ENCODE results near the gene LRRC3B.

Gene LRRC3B

GRCh38 chr3:26622621-26623418, at the start of gene LRRC3B:
Gene LRRC3B, plus strand, starts transcription at chr3:26622772. Its CDS starts 86,901 bp downstream, at chr3:26709673.
- Mint-ChIP-seq H3K4me3 (peak within 1 kb of the TSS; percentile 88 to 92 (median 91)), H3K27ac (peak within 1 kb of the TSS; percentile 50 to 70 (median 66)), H3K4me1 (peaks cover 32% of the 10 kb centered on the region), H3K36me3 (ENCODE audit: low read depth) (no peaks in the 10 kb centered on the region), H3K27me3 (ENCODE audit: low read depth) (peaks cover 61% of the 10 kb centered on the region), H3K9me3 (no peaks in the 10 kb centered on the region)
- no peak for TF ChIP-seq CTCF (IDR thresholded peaks at IDR 0.05; ENCODE audit: unreplicated experiment in 3 of 3)

- Mint-ChIP-seq H3K36me3 (ENCODE audit: low read depth) (no peaks in the 10 kb centered on the region), H3K4me3 (no peak overlapping the region), H3K27ac (no peak overlapping the region), H3K4me1 (no peaks in the 10 kb centered on the region), H3K27me3 (ENCODE audit: low read depth) (no peaks in the 10 kb centered on the region), H3K9me3 (peaks cover 2% of the 10 kb centered on the region)
- TF ChIP-seq CTCF (IDR thresholded peaks at IDR 0.05; ENCODE audit: unreplicated experiment in 3 of 3): no peak
Observed at GRCh38 chr3:26574766-26575165, 47.8 kb upstream of the LRRC3B start.

GRCh38 chr3:26579116-26579515, 43.5 kb upstream of the LRRC3B start:
- no peak for TF ChIP-seq CTCF (IDR thresholded peaks at IDR 0.05; ENCODE audit: unreplicated experiment in 3 of 3)
- peaks cover 5% of the 10 kb centered on the region for H3K27me3 Mint-ChIP-seq (ENCODE audit: low read depth)
- no peaks in the 10 kb centered on the region for H3K36me3 Mint-ChIP-seq (ENCODE audit: low read depth)
- no peak overlapping the region for H3K4me3 Mint-ChIP-seq
- H3K4me1 Mint-ChIP-seq: no peaks in the 10 kb centered on the region
- H3K9me3 Mint-ChIP-seq: no peaks in the 10 kb centered on the region
- no peak overlapping the region for H3K27ac Mint-ChIP-seq

GRCh38 chr3:26587571-26587970, 35.0 kb upstream of the LRRC3B start:
- Mint-ChIP-seq H3K4me3 (no peak overlapping the region), H3K27me3 (ENCODE audit: low read depth) (peaks cover 3% of the 10 kb centered on the region), H3K4me1 (peaks cover 56% of the 10 kb centered on the region), H3K36me3 (ENCODE audit: low read depth) (no peaks in the 10 kb centered on the region), H3K9me3 (peaks cover 3% of the 10 kb centered on the region), H3K27ac (peak overlapping the region; percentile 2 to 78 (median 14))
- TF ChIP-seq CTCF (IDR thresholded peaks at IDR 0.05; ENCODE audit: unreplicated experiment in 3 of 3): no peak

GRCh38 chr3:26588931-26589330, 33.6 kb upstream of the LRRC3B start:
- H3K27me3 Mint-ChIP-seq (ENCODE audit: low read depth): peaks cover 7% of the 10 kb centered on the region
- H3K27ac Mint-ChIP-seq: peak overlapping the region; percentile 29 to 87 (median 78)
- peaks cover 69% of the 10 kb centered on the region for H3K4me1 Mint-ChIP-seq
- H3K36me3 Mint-ChIP-seq (ENCODE audit: low read depth): no peaks in the 10 kb centered on the region
- H3K9me3 Mint-ChIP-seq: peaks cover 3% of the 10 kb centered on the region
- no peak overlapping the region for H3K4me3 Mint-ChIP-seq
- TF ChIP-seq CTCF (IDR thresholded peaks at IDR 0.05; ENCODE audit: unreplicated experiment in 3 of 3): no peak

GRCh38 chr3:26589678-26590077, 32.9 kb upstream of the LRRC3B start:
- Mint-ChIP-seq H3K4me1 (peaks cover 72% of the 10 kb centered on the region), H3K36me3 (ENCODE audit: low read depth) (no peaks in the 10 kb centered on the region), H3K9me3 (peaks cover 3% of the 10 kb centered on the region), H3K27ac (peak overlapping the region in 2 of 3 experiments; percentile 58 to 78), H3K4me3 (peak overlapping the region in 1 of 3 experiments; percentile 15), H3K27me3 (ENCODE audit: low read depth) (peaks cover 7% of the 10 kb centered on the region)
- no peak for TF ChIP-seq CTCF (IDR thresholded peaks at IDR 0.05; ENCODE audit: unreplicated experiment in 3 of 3)

Measured in nephron (organoid).